Endometrium (tissue), 2 donors: ENCODE measurements around the gene HMX2.
"Not testable (repeated sequence)": the region's sequence is repeated elsewhere in the genome, so short reads cannot be mapped to it uniquely, and the experiment has no call there.

Experiments
- FAIRE-seq: peaks from 2 replicates; lab custom pipeline; 2012; peaks lifted over from hg19 to GRCh38; lab: Jason Lieb, UNC
- donor health status: control.
- donor health status: control.

Gene HMX2

DNA sequence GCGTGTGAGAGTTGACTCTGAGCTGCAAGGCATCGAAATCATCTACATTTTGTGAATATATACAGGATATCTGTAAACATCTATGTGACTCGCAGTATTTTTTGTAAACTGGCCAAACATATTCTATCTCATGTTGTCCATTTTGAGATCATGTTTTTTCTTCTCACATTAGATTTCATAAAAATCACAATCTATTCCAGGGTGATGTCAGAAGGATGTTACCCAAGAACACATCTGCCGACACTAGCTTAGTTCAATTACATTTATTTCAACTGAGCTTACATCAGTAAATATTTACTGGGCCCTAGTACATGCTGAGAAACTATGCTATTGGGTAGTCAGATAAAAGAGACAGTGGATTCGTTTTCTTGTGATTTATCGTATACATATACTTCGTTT lies 3.8 kb downstream of the HMX2 start:
- no peak for FAIRE-seq

GRCh38 chr10:123153486-123154091 lies 5.7 kb downstream of the HMX2 start:
- no peak for FAIRE-seq

GRCh38 chr10:123154092-123154710 lies 6.3 kb downstream of the HMX2 start, which contains the start of gene BUB3:
Gene BUB3 (plus strand): TSS chr10:123154402. CDS start chr10:123154918, 516 bp downstream.
- peak; percentile 99 for FAIRE-seq

DNA sequence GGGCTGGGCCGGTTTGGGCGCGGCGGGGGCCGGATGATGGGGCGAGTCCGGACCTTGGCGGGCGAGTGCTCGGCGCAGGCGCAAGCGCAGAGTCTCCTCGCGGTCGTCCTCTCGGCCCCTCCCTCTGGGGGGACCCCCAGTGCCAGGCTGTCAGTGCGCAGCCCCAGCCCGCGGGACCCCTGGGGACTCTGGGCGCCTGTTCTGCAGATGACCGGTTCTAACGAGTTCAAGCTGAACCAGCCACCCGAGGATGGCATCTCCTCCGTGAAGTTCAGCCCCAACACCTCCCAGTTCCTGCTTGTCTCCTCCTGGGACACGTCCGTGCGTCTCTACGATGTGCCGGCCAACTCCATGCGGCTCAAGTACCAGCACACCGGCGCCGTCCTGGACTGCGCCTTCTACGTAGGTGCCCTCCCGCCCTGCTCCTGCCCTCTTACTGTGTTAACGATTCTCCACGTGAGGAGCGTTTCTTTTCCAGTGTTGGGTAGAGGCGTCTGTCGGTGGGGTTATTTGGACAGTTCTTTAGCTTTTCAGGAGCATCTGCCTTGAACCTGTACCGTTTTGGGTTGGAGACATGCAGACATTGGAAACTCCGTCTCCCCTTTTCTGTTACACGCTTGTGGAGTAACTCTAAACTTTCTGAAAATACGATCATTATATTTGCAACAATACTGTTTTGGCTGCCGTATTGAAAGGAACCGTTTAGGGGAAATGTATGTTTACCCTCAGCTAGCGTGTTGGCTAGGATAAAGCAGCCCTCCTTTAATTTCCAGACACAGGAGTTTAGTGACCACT lies 7.0 kb downstream of the HMX2 start:
- no peak for FAIRE-seq

DNA sequence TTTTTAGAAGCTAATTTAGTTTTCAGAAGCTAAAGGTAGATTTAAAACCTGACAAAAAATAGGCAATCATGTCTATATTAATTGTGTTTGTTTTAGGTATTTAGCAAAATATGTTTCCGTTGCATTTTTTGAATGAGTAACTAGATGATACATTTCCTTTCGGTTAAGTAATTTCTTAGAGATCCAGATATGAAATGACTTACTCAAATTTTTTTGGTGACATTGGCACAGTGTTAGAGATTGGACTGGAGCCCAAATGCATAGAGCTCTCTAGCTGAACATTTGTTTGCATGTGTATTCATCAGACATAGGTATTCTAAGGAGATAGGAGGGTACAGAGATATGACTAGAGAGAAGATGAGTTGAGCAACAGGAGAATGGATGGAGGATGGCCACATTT lies 8.1 kb downstream of the HMX2 start:
- FAIRE-seq: no peak

GRCh38 chr10:123157210-123157609 lies 9.3 kb downstream of the HMX2 start:
- FAIRE-seq: no peak

- FAIRE-seq: no peak
Observed at GRCh38 chr10:123158682-123159081, 10.7 kb downstream of the HMX2 start.

- no peak for FAIRE-seq
Observed at GRCh38 chr10:123160311-123160980, 12.5 kb downstream of the HMX2 start.

DNA sequence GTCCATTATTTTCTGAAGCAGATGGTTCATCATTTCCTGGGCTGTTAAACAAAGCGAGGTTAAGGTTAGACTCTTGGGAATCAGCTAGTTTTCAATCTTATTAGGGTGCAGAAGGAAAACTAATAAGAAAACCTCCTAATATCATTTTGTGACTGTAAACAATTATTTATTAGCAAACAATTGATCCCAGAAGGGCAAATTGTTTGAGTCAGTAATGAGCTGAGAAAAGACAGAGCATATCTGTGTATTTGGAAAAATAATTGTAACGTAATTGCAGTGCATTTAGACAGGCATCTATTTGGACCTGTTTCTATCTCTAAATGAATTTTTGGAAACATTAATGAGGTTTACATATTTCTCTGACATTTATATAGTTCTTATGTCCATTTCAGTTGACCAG lies 16.4 kb downstream of the HMX2 start:
- FAIRE-seq: peak; percentile 91

DNA sequence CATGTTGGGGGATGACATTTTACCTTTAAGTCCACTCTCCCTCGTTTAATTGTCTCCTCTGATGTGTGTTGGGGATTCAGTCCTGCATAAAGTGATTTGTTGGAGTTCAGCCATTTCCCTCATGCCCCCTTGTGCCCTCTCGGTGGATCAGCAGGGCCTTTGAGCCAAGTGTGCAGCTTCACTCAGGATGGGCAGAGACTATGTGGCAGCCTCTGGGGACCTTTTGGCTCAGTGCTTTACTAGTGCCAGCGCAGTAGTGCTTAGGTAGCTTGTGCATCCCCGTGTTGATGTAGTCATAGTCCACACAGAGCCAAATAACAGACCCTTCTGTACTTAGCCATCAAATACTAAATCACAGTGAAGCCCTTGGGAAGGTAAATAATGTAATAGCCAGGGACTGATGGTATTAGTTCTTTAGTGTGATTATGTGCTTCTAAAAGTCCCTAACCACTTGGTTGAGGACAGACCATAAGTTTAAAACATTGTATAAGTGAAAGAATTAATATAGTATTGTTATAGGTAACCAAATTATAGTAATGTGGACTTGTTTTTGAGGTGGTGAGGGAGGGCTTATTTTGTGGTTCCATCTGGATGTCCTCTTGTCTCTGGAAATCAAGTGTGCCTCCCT lies 17.6 kb downstream of the HMX2 start:
- no peak for FAIRE-seq

- no peak for FAIRE-seq
Observed at GRCh38 chr10:123166618-123167017, 18.7 kb downstream of the HMX2 start.

DNA sequence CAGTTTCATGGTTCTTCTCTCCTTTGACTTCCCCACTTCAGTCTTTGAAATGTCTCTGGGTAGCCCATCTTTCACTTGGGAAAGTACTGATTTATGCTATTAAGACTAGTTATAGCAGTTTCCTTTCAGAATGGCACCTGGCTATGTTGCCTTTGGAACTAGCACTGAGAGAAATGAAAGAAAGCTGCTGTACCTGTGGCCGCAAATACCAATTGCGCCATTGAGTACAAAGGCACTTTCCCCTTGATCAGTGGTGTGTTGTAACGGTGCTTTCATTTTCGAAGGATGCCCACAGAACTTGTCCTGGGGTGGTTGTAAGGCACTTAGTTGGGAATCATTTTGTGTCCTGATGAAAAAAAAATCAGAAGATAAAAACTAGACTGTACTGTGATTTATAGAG lies 23.0 kb downstream of the HMX2 start:
- FAIRE-seq: no peak

GRCh38 chr10:123171616-123172015 lies 23.7 kb downstream of the HMX2 start:
- FAIRE-seq: not testable (repeated sequence)

DNA sequence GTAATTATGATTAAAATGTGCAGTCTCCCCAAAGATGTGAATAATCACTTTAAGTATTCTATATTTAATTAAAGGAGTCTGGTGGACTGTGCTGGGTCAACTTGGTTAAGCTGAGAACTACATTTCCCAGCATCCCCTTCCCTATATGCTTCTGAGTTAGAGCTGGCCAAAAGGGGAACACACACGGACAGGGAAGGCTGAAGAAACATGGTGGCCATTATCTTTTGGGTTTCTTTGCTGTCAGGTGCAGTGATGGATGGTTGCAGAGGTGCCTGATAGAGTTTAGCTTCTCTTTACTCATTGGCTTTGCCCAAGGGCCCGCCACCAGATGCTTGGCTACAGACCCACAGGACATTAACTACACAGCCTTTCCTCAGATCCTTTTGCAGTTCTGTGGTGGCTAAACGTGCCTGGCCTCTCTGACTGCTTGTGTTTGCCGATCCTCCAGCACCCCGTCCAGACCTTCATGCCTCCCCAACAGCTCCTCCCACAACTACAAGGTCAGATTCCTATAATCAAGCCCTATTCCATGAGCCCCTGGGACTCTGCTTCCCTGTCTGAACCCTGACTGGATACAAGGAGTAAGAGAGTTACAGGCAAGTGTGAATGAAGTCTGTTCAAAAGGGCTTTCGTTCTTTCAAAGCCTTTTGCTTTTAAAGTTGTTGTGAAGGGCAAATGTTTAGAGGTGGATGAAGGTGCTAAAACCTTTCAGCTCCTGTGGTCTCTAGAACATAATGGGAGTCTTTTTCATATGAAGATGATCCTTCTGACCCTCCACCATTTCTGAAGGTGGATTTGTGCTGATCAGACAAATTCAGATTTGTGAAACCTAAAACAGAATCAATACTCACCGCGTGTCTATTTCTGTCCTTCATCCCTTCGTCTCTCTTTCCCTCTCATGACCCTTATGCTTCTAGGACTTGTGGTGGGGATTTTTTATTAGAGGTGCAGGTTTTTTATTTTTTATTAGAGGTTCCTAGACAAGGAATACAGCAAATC lies 27.8 kb downstream of the HMX2 start:
- FAIRE-seq: no peak

DNA sequence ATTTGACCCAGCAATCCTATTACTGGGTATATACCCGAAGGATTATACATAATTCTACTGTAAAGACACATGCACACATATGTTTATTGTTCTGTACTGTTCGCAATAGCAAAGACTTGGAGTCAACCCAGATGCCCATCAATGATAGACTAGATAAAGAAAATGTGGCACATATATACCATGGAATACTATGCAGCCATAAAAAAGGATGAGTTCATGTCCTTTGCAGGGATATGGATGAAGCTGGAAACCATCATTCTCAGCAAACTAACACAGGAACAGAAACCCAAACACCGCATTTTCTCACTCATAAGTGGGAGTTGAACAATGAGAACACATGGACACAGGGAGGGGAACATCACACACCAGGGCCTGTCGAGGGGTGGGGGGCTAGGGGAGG lies 30.5 kb downstream of the HMX2 start:
- not testable (repeated sequence) for FAIRE-seq

DNA sequence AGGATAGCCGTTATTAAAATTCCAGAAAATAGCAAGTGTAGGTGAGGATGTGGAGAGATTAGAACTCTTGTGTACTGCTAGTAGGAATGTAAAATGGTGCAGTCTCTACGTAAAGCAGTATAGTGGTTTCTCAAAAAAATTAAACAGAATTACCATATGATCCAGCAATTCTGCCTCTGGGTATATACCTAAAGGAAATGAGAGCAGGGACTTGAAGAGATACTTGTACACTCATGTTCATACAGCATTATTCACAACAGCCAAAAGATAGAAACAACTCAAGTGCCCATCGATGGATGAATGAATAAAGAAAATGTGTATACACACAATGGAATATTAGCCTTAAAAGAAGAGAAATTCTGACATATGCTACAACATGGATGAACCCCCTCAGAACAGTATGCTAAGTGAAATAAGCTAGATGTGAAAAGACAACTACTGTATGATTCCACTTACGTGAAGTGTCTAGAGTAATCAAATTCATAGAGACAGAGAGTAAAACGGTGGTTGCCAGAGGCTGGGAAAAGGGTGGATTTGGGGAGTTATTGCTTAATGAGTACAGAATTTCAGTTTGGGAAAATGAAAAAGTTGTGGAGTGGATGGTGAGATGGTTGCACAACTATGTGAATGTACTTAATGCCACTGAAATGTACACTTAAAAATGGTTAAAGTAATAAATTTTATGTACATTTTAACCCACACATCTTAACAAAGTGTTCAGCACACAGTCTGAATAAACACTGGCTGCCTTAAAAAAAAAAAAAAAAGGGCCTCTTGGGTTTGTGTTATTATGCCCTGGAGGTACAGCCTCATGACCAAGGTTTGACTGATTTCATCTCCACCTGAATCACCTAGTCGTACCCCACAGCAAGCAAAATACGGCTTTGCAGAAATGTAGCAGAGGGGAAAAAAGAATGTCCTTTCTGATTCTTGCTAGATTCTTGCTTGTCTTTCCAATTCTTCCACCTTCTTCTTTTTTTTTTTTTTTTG lies 32.5 kb downstream of the HMX2 start:
- FAIRE-seq: no peak

DNA sequence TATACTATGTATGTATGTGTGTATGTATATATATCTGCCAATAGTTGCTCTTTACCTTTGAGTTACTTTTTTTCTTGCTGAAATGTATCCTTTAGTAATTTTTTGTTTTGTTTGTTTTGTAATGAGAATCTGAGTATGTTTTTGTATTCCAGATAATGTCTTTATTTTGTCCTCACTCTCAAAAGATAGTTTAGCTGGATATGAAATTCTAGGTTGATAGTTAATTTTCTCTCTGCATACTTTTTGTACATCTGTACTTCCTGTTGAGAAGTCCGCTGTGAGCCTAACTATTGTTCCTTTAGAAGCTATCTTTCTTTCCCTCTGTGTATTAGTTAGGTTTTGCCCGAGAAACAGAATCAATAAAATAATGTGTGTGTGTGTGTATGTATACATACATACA lies 35.8 kb downstream of the HMX2 start:
- FAIRE-seq: no peak

GRCh38 chr10:123187781-123188180 lies 39.8 kb downstream of the HMX2 start:
- FAIRE-seq: no peak

GRCh38 chr10:123191886-123192285 lies 44.0 kb downstream of the HMX2 start:
- no peak for FAIRE-seq

DNA sequence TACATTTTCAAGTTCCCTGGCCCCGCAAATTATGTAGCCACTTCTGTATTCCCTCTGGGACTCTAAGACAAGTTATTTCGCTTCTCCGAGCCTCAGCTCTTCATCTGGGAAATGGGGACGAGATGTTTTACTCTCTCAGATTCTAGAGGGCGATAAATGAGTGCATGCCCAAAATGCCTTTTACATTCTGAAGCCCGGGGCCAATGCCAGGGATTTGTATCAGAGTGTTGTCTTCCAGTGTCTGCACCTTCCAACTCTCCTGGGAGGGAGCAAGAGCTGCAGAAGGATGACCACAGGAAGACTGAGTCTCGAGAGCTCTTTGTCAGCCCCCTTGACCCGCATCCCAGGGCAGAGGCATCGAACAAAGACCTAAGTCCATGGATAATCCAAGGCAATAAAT lies 46.1 kb downstream of the HMX2 start:
- no peak for FAIRE-seq
